Sciatic nerve (tissue), 2 donors: Measurements from ENCODE around the gene P2RX3. TPM values are rescaled to one million over a fixed set of nuclear protein-coding genes. Genes with fewer than 3 reads are reported as not detected.
A peak's percentile ranks its signal among the peaks of the same experiment; 100 is the strongest.
"Not testable (repeated sequence)": the region's sequence is repeated elsewhere in the genome, so short reads cannot be mapped to it uniquely, and the experiment has no call there.

Source experiments
- ATAC-seq: fragments of 200-7000 bp; cut with Tn5 transposase; one replicate; pipeline ENCODE4 v1.9.1; 2020; ENCODE audit warnings: mild to moderate bottlenecking, moderate library complexity
- DNase-seq: peaks from one replicate; pipeline ENCODE4 v3.0.0-alpha.2; 2020; ENCODE audit warnings: low spot score
- intact Hi-C: fragments of 100-400 bp; cut with DNase I; formaldehyde crosslinking; loops from one replicate; pipeline ENCODE4 v1.14.2; 2022
- total RNA-seq: library from RNA; stranded (reverse); fragmentation: NEBNext Ultra II Directional; extraction: Animal tissue kit (Norgen Biotek cat#: 25700); gene quantifications from one replicate; pipeline ENCODE4 v1.2.1, GENCODE V29; 2021
- donor health status: DM: no; HTN: no; CAD: no.
- donor health status: DM: no; HTN: no; CAD: no.

P2RX3 gene
- total RNA-seq, result not detected

- DNase-seq (no peak), ATAC-seq (no peak)
- intact Hi-C loops, result loop anchor here (10.0 kb wide), 1 partner anchor 307 kb away; the partner anchor contains the start of gene YPEL4
Measured at GRCh38 chr11:57338142-57338541, at the start of gene P2RX3. TSS of gene P2RX3 (plus strand) at chr11:57338352. CDS start at chr11:57338551, 199 bp downstream.

GRCh38 chr11:57288771-57289579 is 49.2 kb upstream of the P2RX3 start:
- intact Hi-C loops, result no loop called here
- peak; percentile 33 for ATAC-seq
- DNase-seq, result no peak

- ATAC-seq, result no peak
- no peak for DNase-seq
- intact Hi-C loops, result no loop called here
Measured at GRCh38 chr11:57290288-57290687, 47.9 kb upstream of the P2RX3 start.

GRCh38 chr11:57294225-57295131 is 43.7 kb upstream of the P2RX3 start:
- ATAC-seq (peak; percentile 62), DNase-seq (no peak)
- intact Hi-C loops, result no loop called here

GRCh38 chr11:57296205-57296604 is 41.9 kb upstream of the P2RX3 start:
- intact Hi-C loops, ATAC-seq, DNase-seq: not testable (repeated sequence)

GRCh38 chr11:57297221-57297620 is 40.9 kb upstream of the P2RX3 start:
- no peak for ATAC-seq
- intact Hi-C loops, result no loop called here
- no peak for DNase-seq

- intact Hi-C loops, result no loop called here
- DNase-seq, result no peak
Measured at GRCh38 chr11:57299150-57299737, 38.9 kb upstream of the P2RX3 start.

GRCh38 chr11:57300785-57301184 is 37.4 kb upstream of the P2RX3 start:
- intact Hi-C loops, result no loop called here
- DNase-seq (no peak), ATAC-seq (no peak)

More at GRCh38 chr11:57299150-57299737, 38.9 kb upstream of the P2RX3 start:
- ATAC-seq, result no peak

- DNase-seq, result no peak
- intact Hi-C loops, result no loop called here
- no peak for ATAC-seq
Measured at GRCh38 chr11:57301711-57302423, 36.3 kb upstream of the P2RX3 start.

GRCh38 chr11:57302489-57302888 is 35.7 kb upstream of the P2RX3 start:
- no peak for DNase-seq
- ATAC-seq, result no peak
- intact Hi-C loops, result no loop called here

- DNase-seq (no peak), ATAC-seq (no peak)
- intact Hi-C loops, result no loop called here
Measured at GRCh38 chr11:57303280-57303989, 34.7 kb upstream of the P2RX3 start.

GRCh38 chr11:57303990-57304579 is 34.1 kb upstream of the P2RX3 start:
- intact Hi-C loops, result no loop called here
- ATAC-seq (peak; percentile 47), DNase-seq (no peak)

- DNase-seq (no peak), ATAC-seq (no peak)
- intact Hi-C loops, result no loop called here
Measured at GRCh38 chr11:57305523-57305922, 32.6 kb upstream of the P2RX3 start.

GRCh38 chr11:57306161-57306876 is 31.8 kb upstream of the P2RX3 start:
- intact Hi-C loops, result no loop called here
- no peak for ATAC-seq
- DNase-seq, result no peak

GRCh38 chr11:57306940-57307565 is 31.1 kb upstream of the P2RX3 start:
- intact Hi-C loops, result no loop called here
- no peak for DNase-seq
- no peak for ATAC-seq

GRCh38 chr11:57307666-57308270 is 30.4 kb upstream of the P2RX3 start:
- no peak for ATAC-seq
- no peak for DNase-seq
- intact Hi-C loops, result no loop called here
